Measurements from ENCODE around the gene CCDC85C.

CCDC85C gene

DNA sequence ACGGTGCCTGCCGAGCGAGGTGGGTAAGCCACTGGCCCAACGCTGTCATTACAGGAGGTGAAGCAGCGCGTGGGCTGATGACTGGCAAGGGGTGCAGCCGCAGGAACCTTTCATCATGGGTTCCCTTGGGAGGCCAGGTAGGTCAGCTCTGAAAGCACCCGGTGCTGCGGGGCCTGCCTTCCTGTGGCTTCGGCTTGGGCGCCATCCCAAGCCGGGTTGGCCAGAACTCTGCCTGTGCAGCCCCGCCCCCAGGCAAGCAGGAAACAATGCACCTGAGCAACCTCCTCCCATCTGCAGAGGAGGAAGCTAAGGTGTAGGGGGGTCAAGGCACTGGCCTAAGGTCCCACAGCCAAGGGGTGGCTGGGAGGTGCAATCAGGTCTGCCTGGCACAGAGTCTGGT is 21.0 kb upstream of the CCDC85C start:
- Histone ChIP-seq H3K4me2 (no peak overlapping the region), H3K4me3 (IDR thresholded peaks at IDR 0.05; ENCODE audit: insufficient read depth, low read depth, low read length) (no peak overlapping the region), H3K79me2 (ENCODE audit: insufficient read depth, low read depth) (no peaks in the 10 kb centered on the region), H3K9ac (no peak overlapping the region), H3K4me1 (ENCODE audit: low read depth, poor library complexity, severe bottlenecking) (peaks cover 15% of the 10 kb centered on the region), H4K20me1 (ENCODE audit: insufficient read depth) (no peaks in the 10 kb centered on the region), H3K36me3 (ENCODE audit: insufficient read depth) (no peaks in the 10 kb centered on the region), H3K27me3 (ENCODE audit: insufficient read depth, low read depth) (no peaks in the 10 kb centered on the region), H3K27ac (no peak overlapping the region), H2AFZ (ENCODE audit: low read depth) (no peak overlapping the region)
- TF ChIP-seq, protein P1, sequence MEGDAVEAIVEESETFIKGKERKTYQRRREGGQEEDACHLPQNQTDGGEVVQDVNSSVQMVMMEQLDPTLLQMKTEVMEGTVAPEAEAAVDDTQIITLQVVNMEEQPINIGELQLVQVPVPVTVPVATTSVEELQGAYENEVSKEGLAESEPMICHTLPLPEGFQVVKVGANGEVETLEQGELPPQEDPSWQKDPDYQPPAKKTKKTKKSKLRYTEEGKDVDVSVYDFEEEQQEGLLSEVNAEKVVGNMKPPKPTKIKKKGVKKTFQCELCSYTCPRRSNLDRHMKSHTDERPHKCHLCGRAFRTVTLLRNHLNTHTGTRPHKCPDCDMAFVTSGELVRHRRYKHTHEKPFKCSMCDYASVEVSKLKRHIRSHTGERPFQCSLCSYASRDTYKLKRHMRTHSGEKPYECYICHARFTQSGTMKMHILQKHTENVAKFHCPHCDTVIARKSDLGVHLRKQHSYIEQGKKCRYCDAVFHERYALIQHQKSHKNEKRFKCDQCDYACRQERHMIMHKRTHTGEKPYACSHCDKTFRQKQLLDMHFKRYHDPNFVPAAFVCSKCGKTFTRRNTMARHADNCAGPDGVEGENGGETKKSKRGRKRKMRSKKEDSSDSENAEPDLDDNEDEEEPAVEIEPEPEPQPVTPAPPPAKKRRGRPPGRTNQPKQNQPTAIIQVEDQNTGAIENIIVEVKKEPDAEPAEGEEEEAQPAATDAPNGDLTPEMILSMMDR (conservative IDR thresholded peaks at IDR 0.05; ENCODE audit: low read depth, low read length): no peak

DNA sequence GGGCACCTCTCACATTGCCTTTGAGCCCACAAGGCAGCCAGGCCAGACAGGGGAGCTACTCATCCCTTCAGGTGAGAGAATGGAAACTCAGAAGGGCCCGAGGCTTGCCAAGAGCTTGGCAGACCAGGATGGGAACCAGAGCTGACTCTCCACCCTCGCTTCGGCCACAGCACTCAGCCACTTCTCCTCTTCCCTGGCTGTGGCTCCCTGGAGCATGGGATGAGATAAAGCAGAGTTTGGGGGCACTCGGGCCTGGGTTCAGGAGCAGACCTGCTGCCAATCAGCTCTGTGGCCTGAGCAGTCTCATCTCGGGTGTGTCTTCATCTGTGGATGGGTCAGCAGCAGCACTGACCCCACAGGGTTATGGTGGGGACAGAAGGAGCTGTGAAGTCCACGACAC is 20.0 kb upstream of the CCDC85C start:
- no peaks in the 10 kb centered on the region for H4K20me1 ChIP-seq (ENCODE audit: insufficient read depth)
- TF ChIP-seq, protein P1 (conservative IDR thresholded peaks at IDR 0.05; ENCODE audit: low read depth, low read length): no peak
- H3K4me1 ChIP-seq (ENCODE audit: low read depth, poor library complexity, severe bottlenecking): peaks cover 12% of the 10 kb centered on the region
- H3K9ac ChIP-seq: no peak overlapping the region
- H3K4me2 ChIP-seq: no peak overlapping the region
- no peak overlapping the region for H3K27ac ChIP-seq
- no peaks in the 10 kb centered on the region for H3K79me2 ChIP-seq (ENCODE audit: insufficient read depth, low read depth)
- H3K36me3 ChIP-seq (ENCODE audit: insufficient read depth): no peaks in the 10 kb centered on the region
- H3K4me3 ChIP-seq (IDR thresholded peaks at IDR 0.05; ENCODE audit: insufficient read depth, low read depth, low read length): no peak overlapping the region
- H3K27me3 ChIP-seq (ENCODE audit: insufficient read depth, low read depth): no peaks in the 10 kb centered on the region
- no peak overlapping the region for H2AFZ ChIP-seq (ENCODE audit: low read depth)

DNA sequence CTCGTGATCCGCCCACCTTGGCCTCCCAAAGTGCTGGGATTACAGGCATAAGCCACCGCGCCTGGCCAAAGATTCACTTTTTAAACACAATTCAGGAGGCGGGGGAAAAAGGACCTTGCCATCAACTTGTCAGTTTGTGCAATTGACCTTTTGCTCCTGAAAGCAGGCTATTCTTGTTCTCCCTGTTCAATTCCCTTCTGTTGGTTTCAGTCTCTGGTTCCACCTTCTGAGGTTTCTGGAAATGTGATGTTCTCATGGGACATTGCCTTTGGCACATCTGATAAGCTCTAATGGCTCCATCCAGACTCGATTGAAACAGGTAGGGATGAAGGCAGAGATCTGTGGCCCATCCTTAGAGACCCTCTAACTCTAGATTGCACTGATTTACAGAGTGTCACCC is 17.9 kb upstream of the CCDC85C start:
- no peak overlapping the region for H3K9ac ChIP-seq
- H3K4me2 ChIP-seq: no peak overlapping the region
- no peaks in the 10 kb centered on the region for H4K20me1 ChIP-seq (ENCODE audit: insufficient read depth)

DNA sequence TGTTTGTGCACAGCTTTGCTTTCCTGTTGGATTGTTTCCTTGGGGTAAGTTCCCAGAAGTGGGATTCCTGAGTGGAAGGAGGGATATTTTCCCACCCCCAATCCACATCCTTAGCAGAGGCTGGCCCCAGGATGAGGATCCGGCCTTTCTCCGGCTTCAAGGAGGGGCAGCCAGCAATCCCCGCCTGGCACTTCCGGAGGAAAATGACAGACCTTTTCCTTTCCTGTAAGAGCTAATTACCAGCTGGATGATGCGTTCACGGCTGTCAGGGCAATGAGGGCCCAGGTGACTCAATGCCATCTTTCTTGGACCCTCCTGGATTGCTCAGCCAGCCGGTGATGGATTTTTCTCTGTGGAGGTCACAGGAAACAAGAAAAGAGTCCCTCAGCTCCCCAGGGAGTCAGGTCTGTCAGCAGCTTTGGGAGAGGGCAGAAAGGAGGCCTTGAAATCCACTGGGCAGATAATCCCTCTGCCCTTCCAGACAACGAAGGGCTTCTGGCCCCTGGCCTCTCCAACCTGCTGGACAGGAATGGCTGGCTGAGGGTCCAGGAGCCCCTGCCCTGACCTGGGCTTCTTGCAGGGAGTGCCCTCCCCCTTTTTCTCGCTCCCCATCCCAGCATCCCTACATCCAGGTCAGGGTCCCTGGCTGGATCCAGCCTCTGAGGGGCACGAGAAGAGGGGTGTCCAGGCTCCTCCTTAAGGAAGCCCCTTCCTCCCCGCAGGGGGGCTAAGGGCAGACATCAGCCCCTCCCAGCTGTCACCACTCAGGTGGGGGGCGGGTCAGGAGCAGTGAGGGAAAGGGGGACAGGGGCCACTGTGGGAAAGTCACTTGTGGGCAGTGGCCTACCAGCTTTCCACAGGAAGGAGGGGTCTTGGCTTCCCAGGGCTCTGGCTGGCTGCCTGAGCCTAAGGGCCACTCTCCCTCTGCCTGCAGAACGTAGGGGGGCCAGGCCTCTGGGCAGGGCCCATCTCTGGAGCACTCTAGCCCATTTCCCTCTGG is 16.1 kb upstream of the CCDC85C start:
- Histone ChIP-seq H3K4me2 (no peak overlapping the region), H2AFZ (ENCODE audit: low read depth) (no peak overlapping the region), H3K4me1 (ENCODE audit: low read depth, poor library complexity, severe bottlenecking) (no peaks in the 10 kb centered on the region), H3K9ac (no peak overlapping the region), H3K79me2 (ENCODE audit: insufficient read depth, low read depth) (no peaks in the 10 kb centered on the region), H3K27ac (no peak overlapping the region), H3K36me3 (ENCODE audit: insufficient read depth) (no peaks in the 10 kb centered on the region), H3K27me3 (ENCODE audit: insufficient read depth, low read depth) (no peaks in the 10 kb centered on the region), H3K4me3 (IDR thresholded peaks at IDR 0.05; ENCODE audit: insufficient read depth, low read depth, low read length) (no peak overlapping the region), H4K20me1 (ENCODE audit: insufficient read depth) (no peaks in the 10 kb centered on the region)
- TF ChIP-seq, protein P1 (conservative IDR thresholded peaks at IDR 0.05; ENCODE audit: low read depth, low read length): no peak

More for the DNA sequence above, 17.9 kb upstream of the CCDC85C start:
- no peaks in the 10 kb centered on the region for H3K36me3 ChIP-seq (ENCODE audit: insufficient read depth)
- H3K79me2 ChIP-seq (ENCODE audit: insufficient read depth, low read depth): no peaks in the 10 kb centered on the region
- H3K4me3 ChIP-seq (IDR thresholded peaks at IDR 0.05; ENCODE audit: insufficient read depth, low read depth, low read length): no peak overlapping the region
- peaks cover 8% of the 10 kb centered on the region for H3K4me1 ChIP-seq (ENCODE audit: low read depth, poor library complexity, severe bottlenecking)
- TF ChIP-seq, protein P1 (conservative IDR thresholded peaks at IDR 0.05; ENCODE audit: low read depth, low read length): no peak
- H3K27ac ChIP-seq: no peak overlapping the region
- no peaks in the 10 kb centered on the region for H3K27me3 ChIP-seq (ENCODE audit: insufficient read depth, low read depth)
- H2AFZ ChIP-seq (ENCODE audit: low read depth): no peak overlapping the region

All from KMS-11 (cell line).